Kidney epithelial cell (primary cell): ENCODE measurements around the gene RBM15B. TPM values are rescaled to one million over a fixed set of nuclear protein-coding genes. Genes with fewer than 3 reads are reported as not detected.

ENCODE experiments used
- DNase-seq: peaks from one replicate; pipeline ENCODE4 v3.0.0-alpha.2; 2010; ENCODE audit warnings: low read depth
- H3K27me3 ChIP-seq: 2 replicates; pipeline ENCODE4 v1.6.0; 2011; ENCODE audit warnings: low read length; ENCODE audit not compliant: control insufficient read depth, insufficient read depth
- H3K36me3 ChIP-seq: 2 replicates; pipeline ENCODE4 v1.5.1; 2011; ENCODE audit warnings: low read length; ENCODE audit not compliant: control insufficient read depth, insufficient read depth
- H3K4me3 ChIP-seq: 2 replicates; pipeline ENCODE4 v1.5.1; 2011; ENCODE audit warnings: low read depth, mild to moderate bottlenecking, control low read depth, low read length
- total RNA-seq: library from RNA; depleted of rRNA; stranded (reverse); fragments of >200 nt; gene quantifications from 2 replicates; pipeline ENCODE4 v1.2.3, GENCODE V29; 2015
- TF ChIP-seq, protein P1 (sequence below): IDR thresholded peaks from 2 replicates; pipeline ENCODE4 v1.5.1; 2011; ENCODE audit warnings: mild to moderate bottlenecking, moderate library complexity, low read length, control low read depth, inconsistent platforms; ENCODE audit not compliant: insufficient read depth, poor library complexity, severe bottlenecking

RBM15B gene
- total RNA-seq, 1 donor from 2014 or later = 32.6 TPM

DNA sequence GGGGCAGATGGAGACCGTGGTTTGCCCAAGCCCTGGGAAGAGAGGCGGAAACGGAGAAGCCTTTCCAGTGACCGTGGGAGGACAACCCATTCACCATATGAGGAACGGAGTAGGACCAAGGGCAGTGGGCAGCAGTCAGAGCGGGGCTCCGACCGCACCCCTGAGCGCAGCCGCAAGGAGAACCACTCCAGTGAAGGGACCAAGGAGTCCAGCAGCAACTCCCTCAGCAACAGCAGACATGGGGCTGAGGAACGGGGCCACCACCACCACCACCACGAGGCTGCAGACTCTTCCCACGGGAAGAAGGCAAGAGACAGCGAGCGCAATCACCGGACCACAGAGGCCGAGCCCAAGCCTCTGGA is 2.0 kb downstream of the RBM15B start:
- peaks cover 11% of the 10 kb centered on the region for H3K36me3 ChIP-seq
- H3K4me3 ChIP-seq = no peak overlapping the region
- DNase-seq = no peak
- no peaks in the 10 kb centered on the region for H3K27me3 ChIP-seq
- TF ChIP-seq, protein P1, sequence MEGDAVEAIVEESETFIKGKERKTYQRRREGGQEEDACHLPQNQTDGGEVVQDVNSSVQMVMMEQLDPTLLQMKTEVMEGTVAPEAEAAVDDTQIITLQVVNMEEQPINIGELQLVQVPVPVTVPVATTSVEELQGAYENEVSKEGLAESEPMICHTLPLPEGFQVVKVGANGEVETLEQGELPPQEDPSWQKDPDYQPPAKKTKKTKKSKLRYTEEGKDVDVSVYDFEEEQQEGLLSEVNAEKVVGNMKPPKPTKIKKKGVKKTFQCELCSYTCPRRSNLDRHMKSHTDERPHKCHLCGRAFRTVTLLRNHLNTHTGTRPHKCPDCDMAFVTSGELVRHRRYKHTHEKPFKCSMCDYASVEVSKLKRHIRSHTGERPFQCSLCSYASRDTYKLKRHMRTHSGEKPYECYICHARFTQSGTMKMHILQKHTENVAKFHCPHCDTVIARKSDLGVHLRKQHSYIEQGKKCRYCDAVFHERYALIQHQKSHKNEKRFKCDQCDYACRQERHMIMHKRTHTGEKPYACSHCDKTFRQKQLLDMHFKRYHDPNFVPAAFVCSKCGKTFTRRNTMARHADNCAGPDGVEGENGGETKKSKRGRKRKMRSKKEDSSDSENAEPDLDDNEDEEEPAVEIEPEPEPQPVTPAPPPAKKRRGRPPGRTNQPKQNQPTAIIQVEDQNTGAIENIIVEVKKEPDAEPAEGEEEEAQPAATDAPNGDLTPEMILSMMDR = no peak

DNA sequence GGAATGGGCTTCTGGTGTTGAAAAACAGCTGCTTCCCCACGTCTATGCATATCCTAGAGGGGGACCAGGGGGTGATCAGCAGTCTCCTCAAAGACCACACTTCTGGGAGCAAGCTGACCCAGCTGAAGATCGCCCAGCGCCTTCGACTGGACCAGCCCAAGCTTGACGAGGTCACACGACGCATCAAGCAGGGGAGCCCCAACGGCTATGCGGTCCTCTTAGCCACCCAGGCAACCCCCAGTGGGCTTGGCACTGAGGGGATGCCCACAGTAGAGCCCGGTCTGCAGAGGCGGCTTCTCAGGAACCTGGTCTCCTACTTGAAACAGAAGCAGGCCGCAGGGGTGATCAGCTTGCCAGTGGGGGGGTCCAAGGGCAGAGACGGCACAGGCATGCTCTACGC is 2.5 kb downstream of the RBM15B start:
- no peaks in the 10 kb centered on the region for H3K27me3 ChIP-seq
- no peak for DNase-seq
- TF ChIP-seq, protein P1 = no peak
- no peak overlapping the region for H3K4me3 ChIP-seq
- H3K36me3 ChIP-seq = peaks cover 9% of the 10 kb centered on the region

DNA sequence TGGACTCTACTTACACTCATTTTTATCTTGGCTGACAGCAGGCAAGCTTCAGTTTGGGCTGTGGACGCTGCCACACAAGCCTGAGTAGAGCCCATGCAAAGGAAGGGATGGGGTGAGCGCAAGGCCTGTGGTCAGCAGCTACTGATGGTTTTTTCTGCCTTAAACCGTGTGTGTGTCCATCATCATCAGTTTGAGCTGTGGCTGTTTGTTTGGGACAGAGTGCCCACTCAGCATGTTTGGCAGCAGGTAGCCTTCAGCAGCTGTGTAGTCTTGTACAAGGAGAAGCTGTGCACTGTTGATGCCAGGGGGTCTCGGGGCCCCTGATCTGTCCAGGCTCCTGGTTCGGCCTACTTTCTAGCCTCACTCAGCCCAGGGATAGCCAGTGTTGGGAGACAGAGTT is 3.5 kb downstream of the RBM15B start:
- no peaks in the 10 kb centered on the region for H3K27me3 ChIP-seq
- no peak overlapping the region for H3K4me3 ChIP-seq
- DNase-seq = no peak
- TF ChIP-seq, protein P1 = no peak
- peaks cover 9% of the 10 kb centered on the region for H3K36me3 ChIP-seq

DNA sequence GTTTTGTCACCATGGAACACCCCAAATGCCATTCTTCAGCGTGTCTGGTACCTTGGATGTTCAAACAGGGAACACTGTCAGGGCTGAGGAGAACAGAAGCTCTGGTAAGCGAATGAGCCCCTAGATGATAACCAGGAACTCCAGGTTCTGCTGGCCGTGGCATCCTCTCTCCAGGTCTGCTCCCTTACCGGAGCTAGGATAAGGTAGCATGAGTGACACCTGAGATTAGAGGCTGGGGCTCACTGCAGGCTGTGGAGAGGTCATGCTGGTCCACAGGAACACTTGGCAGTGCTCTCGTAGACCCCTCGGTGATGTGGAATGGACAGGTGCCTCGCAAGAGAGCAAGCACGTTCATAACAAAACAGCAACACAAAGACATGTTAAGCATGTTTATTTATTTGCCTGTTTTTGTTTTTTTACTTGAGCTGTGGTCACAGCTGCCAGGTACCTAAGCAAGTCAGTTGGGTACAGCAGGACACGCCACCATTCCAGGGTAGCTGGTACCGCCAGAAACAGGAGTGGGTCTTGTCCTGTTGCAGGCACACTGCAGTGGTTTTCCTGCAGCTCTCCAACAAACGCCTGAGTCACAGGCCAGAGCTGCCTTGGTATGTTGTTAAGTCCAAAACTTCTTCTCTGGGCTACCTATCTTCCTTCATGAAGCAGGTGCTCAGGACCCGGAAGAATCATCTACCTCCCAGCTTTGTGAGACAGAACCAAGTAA is 4.6 kb downstream of the RBM15B start:
- DNase-seq = no peak
- no peak overlapping the region for H3K4me3 ChIP-seq
- TF ChIP-seq, protein P1 = no peak
- peaks cover 9% of the 10 kb centered on the region for H3K36me3 ChIP-seq
- H3K27me3 ChIP-seq = no peaks in the 10 kb centered on the region

DNA sequence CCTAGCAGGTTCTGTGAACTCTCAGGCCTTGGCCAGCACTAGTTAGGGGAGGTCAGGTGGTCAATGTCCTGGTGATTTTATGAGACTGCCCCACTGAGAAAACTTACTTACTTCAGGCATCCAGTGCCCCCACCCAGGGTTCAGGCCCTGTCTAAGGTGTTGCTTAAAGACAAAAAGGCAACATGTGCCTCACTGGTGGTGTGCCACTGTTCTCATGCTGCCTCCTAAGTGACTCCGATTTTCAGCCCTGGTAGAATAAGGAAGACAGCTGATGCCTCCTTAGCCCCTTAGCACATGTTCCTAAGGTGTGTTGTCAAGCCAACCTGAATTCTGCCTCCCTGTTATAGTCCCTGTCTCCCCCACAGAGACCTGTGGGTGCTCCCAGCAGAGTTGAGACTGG is 5.3 kb downstream of the RBM15B start:
- TF ChIP-seq, protein P1 = no peak
- Histone ChIP-seq H3K4me3 (no peak overlapping the region), H3K27me3 (no peaks in the 10 kb centered on the region), H3K36me3 (peaks cover 9% of the 10 kb centered on the region)
- no peak for DNase-seq

DNA sequence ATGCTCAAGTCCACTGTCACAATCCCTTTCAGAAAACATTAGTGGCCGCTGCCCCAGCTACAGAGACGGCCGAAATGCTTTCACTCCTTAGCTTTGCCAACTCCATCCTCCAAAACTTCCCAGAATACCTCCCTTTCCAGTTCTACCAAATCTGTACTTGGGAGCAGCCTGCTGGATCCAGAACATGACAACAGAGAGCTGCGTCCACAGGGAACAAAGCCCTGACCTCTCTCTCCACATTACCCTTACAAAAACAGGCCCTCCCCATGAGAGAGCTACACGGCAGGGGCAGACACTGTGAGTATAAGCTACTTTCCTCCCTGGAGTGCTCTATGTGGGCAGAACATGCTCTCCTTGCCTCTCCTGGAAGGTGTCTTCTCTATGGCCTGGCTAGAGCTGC is 6.3 kb downstream of the RBM15B start:
- DNase-seq = no peak
- Histone ChIP-seq H3K36me3 (peaks cover 8% of the 10 kb centered on the region), H3K4me3 (no peak overlapping the region), H3K27me3 (no peaks in the 10 kb centered on the region)
- TF ChIP-seq, protein P1 = no peak
